HG03066 (cell line): ENCODE data around the gene LRBA.
"Not testable (repeated sequence)": the region's sequence is repeated elsewhere in the genome, so short reads cannot be mapped to it uniquely, and the experiment has no call there.

ENCODE experiments used
- ATAC-seq: cut with Tn5 transposase; IDR thresholded peaks from one replicate; pipeline ENCODE4 v1.9.1; 2021; ENCODE audit warnings: low read depth; ENCODE audit not compliant: unreplicated experiment

Gene LRBA

DNA sequence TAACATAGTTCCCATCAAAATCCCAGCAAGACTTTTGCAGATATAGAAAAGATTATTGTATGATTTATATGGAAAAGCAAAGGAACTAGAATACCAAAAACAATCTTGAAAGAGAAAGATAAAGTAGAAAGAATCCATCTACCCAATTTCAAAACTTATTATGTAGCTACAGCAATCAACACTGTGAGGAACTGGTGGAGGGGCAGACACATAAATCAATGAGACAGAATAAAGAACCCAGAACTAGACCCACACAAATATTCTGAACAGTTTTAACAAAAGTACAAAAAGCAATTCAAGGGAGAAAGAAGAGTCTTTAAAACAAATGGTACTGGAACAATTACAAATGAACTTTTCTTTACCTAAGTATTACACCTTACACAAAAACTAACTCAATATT is 67.0 kb downstream of the LRBA start:
- ATAC-seq = no peak

DNA sequence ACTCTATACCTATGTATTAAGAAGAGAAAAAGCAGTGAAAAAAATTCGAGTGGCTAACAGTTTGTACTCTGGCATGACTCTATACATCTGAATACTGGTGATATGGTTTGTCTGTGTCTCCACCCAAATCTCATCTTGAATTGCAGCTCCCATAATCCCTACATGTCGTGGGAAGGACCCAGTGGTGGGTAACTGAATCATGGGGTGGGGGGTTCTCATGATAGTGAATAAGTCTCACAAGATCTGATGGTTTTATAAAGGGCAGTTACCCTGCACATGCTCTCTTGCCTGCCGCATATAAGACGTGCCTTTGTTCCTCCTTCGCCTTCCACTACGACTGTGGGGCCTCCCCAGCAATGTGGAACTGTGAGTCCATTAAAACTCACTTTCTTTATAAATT is 70.4 kb downstream of the LRBA start:
- no peak for ATAC-seq

DNA sequence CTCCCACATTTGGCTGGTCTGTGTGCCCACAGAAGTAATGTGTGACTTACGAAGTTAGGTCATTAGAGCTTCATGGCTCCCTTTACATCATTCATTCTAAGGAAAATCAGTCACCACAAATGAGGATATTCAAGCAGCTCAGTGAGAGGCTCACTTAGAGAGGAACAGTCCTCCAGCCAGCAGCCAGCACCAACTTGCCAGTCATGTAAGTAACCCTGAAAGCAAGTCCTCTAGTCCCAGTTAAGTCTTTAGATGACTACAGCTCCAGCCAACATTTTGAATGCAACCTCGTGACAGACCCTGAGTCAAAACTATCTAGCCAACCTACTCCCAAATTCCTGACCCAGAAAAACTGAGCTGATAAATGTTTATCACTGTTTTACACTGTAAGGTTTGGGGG is 71.3 kb downstream of the LRBA start:
- ATAC-seq = no peak

DNA sequence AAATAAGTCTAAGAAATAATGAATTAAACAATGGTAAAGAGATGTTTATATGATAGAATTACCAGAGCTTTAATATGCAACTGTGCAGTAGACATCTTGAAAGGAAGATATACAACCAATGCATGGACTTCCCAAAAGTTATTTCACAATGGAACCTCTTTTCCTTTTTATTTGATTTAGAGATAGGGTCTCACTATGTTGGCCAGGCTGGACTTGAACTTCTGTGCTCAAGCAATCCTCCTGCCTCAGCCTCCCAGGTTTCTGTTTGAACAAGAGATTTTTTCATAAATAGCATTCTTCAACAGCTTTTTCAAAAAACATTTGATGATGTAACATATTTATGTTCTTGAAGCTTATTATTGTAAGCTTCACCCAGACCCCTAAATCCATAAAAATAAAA is 72.0 kb downstream of the LRBA start:
- no peak for ATAC-seq

DNA sequence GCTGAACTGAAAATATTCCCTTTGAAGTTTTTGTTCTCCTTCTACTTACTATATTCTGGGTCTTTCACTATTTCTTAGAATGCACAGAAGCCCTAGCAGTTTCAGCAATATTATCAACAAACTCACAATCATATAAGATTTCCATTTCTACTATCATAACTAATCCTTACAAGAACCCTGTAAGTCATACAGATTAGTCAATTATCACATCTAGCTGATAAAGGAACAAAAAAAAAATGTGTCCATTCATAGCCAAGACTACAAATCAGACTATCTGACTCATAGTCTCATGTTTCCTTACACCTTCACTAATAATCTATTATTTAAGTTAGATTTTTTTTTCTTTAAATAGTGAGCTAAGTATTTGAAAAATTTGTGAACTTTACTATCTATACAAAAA is 72.5 kb downstream of the LRBA start:
- ATAC-seq = no peak

DNA sequence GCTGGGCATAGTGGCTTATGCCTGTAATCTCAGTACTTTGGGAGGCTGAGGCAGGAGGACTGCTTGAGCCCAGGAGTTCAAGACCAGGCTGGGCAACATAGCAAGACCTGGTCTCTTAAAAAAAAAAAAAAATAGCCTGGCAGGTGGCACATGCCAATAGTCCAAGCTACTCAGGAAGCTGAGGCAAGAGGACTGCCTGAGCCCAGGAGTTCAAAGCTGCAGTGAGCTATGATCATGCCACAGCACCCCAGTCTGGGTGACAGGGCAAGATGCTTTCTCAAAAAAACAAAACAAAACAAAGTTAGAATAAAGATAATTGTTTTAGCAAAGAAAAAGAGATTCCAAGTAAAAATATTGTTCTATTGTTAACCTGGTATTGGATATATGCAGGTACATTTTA is 75.0 kb downstream of the LRBA start:
- no peak for ATAC-seq

DNA sequence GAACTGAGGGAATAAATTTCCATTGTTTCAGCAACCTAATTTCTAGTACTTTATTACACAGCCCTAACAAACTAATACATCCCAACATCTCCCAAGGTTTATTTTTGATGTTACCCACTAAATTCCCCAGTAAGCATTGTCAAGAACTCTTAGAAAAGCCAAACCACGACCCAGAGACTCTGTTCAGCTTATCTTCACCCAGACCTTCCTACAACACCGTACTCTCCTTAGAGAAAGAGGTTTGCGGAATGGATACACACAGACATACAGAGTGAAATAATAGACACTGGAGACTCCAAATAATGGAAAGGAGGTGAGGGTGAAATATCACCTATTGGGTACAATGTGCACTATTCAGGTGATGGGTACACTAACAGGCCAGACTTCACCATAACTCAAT is 75.6 kb downstream of the LRBA start:
- ATAC-seq = no peak

DNA sequence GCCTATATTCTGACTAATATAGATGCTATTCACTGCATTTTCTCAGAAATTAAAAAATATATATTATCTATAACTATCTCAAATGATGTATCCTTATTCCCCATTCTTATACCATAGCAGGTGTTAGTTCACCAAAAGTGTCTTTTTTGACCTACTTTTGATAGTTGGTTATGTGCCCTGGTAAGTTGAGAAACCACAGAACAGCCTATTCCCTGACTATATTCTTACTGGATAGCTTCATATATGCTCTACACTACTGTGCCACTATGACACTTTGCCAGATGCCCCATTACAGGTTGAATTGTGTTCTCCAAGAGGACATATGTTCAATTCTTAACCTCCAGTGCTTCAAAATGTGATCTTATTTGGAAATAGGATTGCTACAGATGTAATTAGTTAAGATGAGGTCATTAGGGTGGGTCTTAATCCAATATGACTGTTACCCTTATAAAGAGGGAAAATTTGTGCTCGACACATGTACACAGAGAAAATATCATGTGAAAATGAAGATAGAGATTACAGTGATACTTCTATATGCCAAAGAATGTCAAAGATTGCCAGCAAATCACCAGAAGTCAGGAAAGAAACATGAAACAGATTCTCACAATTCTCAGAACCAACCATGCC is 76.1 kb downstream of the LRBA start:
- no peak for ATAC-seq

DNA sequence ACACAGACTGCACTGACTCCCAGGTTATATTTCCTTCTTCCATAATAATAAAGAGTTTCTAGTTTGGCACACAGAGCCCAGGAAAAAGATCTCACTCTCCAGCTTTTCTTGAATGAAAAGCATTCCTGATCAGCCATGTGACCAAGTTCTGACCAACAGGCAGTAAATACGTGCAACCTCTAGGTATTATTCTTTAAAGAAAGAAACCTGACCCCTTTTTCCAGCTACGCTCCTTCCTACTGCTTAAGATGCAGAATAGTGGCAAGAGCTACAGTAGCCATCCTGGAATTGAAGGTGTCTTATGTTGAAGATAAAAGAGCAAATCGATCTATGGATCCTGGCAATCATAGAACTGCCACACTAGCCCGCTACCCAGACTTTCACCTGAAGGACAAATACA is 76.7 kb downstream of the LRBA start:
- ATAC-seq = no peak

DNA sequence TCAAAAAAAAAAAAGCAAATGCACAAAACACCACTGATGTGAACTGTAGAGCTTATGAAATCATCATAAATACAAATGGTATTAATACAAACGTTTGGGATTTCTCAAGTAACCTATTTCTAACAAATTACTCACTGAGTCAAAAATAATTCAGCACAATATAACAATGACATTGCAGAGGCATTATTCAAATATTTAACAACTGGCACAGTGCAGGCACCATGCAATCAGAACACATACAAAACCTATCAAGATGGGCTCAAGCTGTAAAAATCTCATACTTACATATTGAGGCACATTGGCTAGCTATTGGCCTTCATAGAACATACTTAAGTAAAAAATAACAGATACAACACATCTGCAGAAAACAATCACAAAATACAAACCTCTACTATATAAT is 81.1 kb downstream of the LRBA start:
- no peak for ATAC-seq

DNA sequence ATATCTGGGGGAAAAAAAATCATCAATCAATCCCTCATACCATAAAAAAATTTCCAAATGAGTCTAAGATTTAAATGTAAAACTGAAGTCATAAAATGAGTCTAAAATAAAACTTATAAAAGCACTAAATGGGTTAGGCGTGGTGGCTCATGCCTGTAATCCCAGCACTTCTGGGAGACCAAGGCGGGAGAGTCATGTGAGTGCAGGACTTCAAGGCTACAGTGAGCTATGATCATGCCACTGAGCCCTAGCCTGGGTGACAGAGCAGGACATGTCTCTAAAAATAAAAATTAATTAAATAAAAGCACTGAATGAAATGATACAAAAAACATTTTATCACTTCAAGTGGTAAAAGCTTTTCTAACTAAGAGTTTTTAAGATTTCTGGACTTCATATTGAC is 83.3 kb downstream of the LRBA start:
- ATAC-seq = no peak

DNA sequence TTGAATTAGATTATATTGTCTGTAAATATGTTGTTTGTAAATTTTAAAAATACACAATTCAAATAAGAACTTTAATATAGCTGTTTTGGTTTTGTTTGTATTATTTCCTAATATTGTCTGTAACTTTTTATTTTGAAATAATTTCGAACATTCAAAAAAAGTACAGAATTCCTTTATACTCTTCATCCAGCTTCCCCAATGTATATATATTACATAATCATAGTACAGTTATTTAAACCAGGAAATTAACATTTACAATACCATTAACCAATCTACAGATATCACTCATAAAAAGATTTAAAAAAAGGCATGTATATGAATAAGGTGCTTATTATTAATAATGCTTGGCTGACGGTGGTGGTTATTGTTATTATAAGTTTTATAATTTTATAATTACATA is 84.1 kb downstream of the LRBA start:
- no peak for ATAC-seq

DNA sequence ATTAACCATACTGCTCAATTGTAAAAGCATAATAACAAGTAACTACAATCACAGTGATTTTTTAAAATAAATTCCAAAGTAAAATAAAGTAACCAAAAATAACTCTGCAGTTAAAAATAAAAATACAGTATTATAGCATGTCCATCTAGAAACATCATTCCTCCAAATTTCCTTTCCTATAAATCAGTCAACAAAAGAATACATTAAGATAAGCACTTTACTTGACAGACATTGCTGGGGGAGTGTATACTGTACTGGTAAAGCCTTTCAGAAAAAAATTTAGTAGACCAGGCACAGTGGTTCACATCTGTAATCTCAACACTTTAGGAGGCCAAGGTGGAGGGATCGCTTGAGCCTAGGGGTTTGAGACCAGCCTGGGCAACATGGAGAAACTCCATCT is 91.1 kb downstream of the LRBA start:
- no peak for ATAC-seq

DNA sequence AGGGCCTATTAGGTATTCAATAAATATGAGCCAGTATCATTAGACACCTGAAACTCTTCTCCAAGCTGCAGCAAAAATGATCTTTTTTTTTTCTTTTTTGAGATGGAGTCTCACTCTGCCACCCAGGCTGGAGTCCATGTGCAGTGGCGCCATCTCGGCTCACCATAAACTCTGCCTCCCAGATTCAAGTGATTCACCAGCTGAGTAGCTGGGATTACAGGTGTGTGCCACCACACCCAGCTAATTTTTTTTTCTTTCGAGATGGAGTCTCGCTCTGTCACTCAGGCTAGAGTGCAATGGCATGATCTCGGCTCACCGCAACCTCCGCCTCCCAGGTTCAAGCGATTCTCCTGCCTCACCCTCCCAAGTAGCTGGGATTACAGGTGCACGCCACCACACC is 93.6 kb downstream of the LRBA start:
- not testable (repeated sequence) for ATAC-seq

DNA sequence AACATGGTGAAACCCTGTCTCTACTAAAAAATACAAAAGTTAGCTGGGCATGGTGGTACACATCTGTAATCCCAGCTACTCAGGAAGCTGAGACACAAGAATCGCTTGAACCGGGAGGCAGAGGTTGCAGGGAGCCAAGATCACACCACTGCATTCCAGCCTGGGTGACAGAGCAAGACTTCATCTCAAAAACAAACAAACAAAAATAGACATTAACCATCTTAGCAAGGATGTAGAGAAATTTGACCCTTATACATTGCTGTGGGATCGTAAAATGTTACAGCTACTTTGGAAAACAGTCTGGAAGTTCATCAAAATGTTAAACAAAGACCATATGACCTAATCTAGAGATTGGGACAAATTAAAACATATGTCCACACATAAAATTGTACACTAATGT is 96.5 kb downstream of the LRBA start:
- ATAC-seq = not testable (repeated sequence)

DNA sequence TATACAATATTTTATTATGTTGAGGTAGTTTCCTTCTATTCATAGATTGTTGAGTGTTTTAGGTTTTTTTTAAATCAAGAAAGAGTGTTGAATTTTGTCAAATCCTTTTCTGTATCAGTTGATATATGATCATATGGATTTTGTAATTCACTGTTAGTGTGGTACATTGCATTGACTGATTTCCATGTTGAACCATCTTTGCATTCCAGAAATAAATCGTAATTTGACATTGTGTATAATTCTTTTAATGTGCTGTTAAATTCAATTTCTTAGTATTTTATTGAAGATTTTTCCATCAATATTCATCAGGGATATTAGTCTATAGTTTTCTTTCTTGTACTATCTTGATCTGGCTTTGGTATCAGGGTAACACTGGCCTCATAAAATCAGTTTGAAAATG is 103.8 kb downstream of the LRBA start:
- ATAC-seq = no peak

DNA sequence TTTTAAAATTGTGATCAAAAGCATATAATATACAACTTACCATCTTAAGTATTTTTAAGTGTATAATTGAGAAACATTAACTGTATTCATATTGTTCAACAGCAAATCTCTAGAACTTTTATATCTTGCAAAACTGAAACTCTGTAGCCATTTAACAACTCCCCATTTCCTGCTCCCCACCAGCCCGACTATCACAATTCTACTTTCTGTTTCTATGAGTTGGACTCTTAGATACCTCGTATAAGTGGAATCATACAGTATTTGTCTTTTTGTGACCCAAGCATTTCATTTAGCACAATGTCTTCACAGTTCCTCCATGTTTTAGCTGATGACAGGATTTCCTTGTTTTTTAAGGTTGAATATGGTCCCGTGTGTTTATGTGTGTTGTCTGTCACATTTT is 106.0 kb downstream of the LRBA start:
- no peak for ATAC-seq

DNA sequence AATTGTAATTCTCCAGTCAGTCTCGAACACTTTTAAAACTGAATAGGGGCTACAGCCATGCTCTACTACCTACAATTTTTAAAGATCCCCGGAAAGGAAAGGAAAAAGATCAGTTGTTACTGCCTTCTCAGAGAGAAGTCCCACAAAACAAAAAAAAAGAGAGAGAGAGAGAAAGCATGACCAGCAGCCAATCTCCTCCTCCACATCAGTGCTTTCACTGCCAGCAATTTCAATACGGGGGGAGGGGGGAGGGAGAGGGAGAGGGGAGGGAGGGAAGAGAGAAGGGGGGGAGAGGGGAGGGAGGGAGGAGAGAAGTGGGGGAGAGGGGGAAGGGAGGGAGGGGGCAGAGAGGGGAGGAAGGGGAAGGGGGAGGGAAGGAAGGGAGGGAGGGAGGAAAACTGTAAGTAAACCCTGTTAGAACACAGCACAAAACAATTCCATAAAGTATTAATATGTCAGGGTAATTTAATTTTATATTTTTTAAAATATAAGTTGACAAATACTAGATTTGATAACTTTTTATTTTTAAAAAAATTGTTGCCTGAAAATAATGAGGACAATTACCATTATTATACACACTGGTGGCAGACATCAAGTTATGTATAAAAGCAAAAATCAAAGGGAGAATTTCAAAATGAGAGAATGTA is 108.0 kb downstream of the LRBA start:
- ATAC-seq = no peak

DNA sequence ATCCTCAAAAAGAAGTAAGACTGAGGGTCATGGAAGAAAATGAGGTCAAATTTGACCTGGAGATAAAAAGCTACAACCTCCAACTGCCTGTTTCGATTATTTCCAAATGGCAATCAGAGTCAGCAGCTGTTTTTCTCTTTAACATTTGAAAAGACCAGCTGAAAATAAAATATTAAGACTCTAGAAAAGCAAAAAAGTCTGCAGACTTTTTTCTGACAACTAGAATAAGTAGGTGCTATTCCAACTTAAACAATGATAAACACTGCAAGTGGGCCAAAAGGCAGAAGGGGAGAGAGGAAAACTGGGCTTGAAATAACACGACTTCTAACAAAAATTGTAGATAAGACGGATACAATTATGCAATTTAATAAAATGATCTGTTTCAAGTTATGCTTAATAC is 110.4 kb downstream of the LRBA start:
- ATAC-seq = no peak

DNA sequence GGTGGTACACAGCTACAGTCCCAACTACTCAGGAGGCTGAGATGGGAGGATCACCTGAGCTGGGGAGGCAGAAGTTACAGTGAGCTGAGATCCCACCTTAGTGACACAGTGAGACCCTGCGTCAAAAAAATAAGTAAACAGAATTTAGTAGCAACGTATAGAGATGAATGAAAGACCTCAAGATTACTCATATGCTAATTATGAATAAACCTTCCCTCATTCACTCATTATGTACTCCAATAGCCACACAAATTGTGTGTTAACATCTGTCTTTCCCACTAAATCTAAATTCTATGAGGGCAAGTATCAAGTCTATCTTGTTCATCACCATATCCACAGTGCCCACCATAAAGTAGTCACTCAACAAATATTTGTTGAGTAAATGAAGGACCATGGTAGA is 111.5 kb downstream of the LRBA start:
- ATAC-seq = no peak

DNA sequence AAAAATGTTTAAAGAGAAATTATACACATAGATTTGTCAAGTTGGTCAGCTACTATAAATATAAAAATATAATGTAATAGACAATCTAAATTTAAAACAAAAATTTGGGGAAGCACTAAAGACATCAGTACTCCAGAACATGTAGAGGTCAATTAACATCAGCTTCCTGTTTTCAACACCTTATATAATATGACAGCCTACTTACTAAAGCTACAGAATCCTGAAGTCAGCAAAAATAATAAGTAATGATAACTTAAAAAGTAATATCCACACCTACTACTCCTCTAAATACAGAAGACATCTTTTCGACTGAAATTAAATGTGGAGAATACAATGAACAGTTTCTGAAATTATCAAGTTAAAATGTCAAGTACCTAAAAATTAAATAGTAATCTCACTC is 118.6 kb downstream of the LRBA start:
- no peak for ATAC-seq

DNA sequence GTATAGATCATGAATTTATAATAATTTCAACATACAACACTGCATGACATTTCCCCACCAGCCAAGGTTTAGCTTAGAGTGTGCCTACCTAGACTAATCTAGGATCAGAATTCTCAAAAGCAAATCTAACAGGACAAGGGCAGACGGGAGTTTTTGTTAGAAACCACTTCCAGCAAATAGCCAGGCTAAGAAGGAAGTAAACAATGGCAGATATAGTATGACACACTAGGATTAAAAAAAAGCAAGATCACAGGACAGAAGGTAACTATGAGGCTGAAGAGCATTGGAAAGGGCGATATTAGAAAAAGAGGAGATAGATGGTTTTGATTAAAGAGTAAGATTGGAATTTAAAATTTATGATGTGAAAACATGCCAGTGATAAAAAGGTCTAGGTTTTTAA is 124.8 kb downstream of the LRBA start:
- ATAC-seq = no peak

DNA sequence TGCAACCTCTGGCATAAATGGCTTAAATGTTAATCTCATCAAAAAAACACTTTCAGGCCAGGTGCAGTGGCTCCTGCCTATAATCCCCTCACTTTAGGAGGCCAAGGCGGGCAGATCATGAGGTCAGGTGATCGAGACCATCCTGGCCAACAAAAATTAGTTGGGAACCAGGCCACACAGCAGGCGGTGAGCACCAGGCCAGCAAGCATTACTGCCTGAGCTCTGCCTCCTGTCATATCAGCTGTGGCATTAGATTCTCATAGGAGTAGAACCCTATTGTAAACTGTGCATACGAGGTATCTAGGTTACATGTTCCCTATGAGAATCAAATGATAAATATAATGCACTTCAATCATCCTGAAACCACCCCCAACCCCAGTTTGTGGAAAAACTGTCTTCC is 125.8 kb downstream of the LRBA start:
- no peak for ATAC-seq
